ENCODE data around the gene INTS1.

Gene INTS1

DNA sequence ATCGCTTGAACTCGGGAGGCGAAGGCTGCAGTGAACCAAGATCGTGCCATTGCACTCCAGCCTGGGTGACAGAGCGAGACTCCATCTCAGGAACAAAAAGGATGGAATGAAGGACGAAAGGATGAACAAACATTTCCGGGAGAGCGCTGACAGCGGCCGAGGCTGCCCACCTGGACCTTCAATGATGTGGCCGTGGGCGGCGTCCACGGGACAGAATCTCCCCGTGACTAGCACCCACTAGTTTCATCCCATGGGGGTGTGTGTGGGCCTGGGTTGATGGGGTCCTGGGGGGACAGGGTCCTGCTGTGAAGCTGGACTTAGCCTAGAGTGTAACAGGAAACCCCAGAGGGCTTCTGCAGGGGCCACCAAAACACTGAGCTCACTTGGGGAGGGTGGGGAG lies 77.7 kb downstream of the INTS1 start:
- TF ChIP-seq NFIC (IDR thresholded peaks at IDR 0.05) (no peak), CREB1 (IDR thresholded peaks at IDR 0.05; ENCODE audit: low read depth) (no peak), ZBTB7A (IDR thresholded peaks at IDR 0.05; ENCODE audit: low read depth) (no peak), YY1 (IDR thresholded peaks at IDR 0.05; ENCODE audit: low read depth) (no peak), TCF12 (IDR thresholded peaks at IDR 0.05; ENCODE audit: low read depth) (no peak), EP300 (IDR thresholded peaks at IDR 0.05; ENCODE audit: borderline replicate concordance) (no peak), FOXM1 (IDR thresholded peaks at IDR 0.05; ENCODE audit: borderline replicate concordance, low read depth) (no peak), EGR1 (IDR thresholded peaks at IDR 0.05) (no peak), TAF1 (IDR thresholded peaks at IDR 0.05; ENCODE audit: low read depth) (no peak)
- TF ChIP-seq, protein P1, sequence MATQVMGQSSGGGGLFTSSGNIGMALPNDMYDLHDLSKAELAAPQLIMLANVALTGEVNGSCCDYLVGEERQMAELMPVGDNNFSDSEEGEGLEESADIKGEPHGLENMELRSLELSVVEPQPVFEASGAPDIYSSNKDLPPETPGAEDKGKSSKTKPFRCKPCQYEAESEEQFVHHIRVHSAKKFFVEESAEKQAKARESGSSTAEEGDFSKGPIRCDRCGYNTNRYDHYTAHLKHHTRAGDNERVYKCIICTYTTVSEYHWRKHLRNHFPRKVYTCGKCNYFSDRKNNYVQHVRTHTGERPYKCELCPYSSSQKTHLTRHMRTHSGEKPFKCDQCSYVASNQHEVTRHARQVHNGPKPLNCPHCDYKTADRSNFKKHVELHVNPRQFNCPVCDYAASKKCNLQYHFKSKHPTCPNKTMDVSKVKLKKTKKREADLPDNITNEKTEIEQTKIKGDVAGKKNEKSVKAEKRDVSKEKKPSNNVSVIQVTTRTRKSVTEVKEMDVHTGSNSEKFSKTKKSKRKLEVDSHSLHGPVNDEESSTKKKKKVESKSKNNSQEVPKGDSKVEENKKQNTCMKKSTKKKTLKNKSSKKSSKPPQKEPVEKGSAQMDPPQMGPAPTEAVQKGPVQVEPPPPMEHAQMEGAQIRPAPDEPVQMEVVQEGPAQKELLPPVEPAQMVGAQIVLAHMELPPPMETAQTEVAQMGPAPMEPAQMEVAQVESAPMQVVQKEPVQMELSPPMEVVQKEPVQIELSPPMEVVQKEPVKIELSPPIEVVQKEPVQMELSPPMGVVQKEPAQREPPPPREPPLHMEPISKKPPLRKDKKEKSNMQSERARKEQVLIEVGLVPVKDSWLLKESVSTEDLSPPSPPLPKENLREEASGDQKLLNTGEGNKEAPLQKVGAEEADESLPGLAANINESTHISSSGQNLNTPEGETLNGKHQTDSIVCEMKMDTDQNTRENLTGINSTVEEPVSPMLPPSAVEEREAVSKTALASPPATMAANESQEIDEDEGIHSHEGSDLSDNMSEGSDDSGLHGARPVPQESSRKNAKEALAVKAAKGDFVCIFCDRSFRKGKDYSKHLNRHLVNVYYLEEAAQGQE (IDR thresholded peaks at IDR 0.05; ENCODE audit: low read depth) = no peak

DNA sequence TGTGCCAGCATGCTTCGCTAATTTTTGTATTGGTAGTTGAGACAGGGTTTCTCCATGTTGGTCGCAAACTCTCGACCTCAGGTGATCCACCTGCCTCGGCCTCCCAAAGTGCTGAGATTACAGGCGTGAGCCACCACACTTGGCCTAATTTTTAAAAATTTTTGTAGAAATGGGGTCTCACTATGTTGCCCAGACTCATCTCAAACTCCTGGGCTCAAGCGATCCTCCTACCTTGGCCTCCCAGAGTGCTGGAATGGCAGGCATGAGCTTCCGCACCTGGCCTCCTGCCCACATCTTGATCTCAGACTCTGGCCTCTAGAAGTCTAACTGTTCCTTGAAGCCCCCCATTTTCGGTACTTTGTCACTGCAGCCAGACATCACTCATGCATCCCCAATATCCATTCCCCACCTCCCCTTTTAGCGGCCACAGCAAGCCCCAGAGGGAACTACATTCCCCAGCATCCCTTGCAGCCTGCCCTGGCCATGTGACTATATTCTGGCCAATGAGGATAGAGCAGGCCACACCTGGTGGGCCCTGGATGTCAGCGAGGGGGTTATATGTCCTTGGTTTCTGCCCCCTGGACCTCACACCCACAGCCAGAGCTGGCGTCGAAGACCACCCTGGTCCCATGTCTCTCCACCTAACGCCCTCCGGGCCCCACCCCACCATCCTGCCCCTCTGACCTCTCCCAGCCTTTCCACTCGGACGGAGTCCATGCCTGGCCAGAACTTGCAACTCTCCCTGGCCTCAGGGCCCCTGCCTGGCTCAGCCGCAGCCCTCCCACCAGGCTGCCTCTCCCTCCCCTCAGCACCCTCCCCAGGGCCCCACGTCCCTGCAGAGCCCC lies 78.7 kb downstream of the INTS1 start:
- TF ChIP-seq, protein P1 (IDR thresholded peaks at IDR 0.05; ENCODE audit: low read depth) = no peak
- TF ChIP-seq FOXM1 (IDR thresholded peaks at IDR 0.05; ENCODE audit: borderline replicate concordance, low read depth) = no peak
- TF ChIP-seq, protein P2, sequence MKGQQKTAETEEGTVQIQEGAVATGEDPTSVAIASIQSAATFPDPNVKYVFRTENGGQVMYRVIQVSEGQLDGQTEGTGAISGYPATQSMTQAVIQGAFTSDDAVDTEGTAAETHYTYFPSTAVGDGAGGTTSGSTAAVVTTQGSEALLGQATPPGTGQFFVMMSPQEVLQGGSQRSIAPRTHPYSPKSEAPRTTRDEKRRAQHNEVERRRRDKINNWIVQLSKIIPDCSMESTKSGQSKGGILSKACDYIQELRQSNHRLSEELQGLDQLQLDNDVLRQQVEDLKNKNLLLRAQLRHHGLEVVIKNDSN (IDR thresholded peaks at IDR 0.05) = peak; percentile 98

DNA sequence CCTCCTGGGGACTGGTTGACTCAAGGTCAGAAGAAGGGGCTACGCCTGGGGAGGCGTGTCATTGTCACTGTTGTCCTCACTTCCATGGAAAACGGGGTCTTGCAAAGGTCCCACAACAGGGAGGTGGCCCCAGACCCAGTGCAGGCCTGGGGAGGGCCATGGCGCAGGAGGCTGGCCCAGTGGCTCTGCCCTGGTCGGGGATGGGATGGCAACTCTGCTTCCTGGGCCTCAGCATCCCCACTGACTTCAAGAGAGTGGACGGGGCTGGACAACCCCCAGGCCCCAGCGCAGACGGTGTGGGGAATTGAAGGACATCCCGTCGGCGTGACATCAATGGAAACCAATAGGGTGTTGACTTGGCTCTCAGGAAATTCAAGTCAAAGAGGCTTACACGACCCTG lies 80.1 kb downstream of the INTS1 start:
- TF ChIP-seq, protein P2 (IDR thresholded peaks at IDR 0.05) = no peak
- TF ChIP-seq YY1 (IDR thresholded peaks at IDR 0.05; ENCODE audit: low read depth) (no peak), EGR1 (IDR thresholded peaks at IDR 0.05) (no peak), NFIC (IDR thresholded peaks at IDR 0.05) (no peak)
- TF ChIP-seq, protein P3, sequence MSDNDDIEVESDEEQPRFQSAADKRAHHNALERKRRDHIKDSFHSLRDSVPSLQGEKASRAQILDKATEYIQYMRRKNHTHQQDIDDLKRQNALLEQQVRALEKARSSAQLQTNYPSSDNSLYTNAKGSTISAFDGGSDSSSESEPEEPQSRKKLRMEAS (IDR thresholded peaks at IDR 0.05) = no peak

DNA sequence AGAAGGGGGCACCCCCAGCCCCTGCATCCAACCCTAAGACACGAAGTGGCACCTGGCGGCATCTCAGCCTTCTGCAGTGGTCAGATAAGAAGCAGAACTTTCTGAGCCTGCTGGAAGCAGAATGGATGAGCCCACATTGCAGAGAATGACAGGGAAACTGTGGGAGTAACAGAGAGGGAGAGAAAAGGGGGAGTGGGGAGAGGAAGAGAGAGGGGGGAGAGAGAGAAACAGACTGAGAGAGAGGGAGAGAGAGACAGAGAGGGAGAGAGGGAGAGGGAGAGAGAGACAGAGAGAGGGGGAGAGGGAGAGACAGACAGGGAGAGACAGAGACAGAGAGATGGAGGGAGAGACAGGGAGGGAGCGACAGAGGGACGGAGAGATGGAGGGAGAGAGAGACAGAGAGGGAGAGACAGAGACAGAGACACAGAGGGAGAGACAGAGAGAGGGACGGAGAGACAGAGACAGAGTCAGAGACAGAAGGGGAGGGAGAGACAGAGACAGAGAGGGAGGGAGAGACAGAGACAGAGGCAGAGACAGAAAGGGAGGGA lies 80.9 kb downstream of the INTS1 start:
- TF ChIP-seq YY1 (IDR thresholded peaks at IDR 0.05; ENCODE audit: low read depth) (no peak), CEBPB (IDR thresholded peaks at IDR 0.05) (no peak), CREB1 (IDR thresholded peaks at IDR 0.05; ENCODE audit: low read depth) (no peak)

DNA sequence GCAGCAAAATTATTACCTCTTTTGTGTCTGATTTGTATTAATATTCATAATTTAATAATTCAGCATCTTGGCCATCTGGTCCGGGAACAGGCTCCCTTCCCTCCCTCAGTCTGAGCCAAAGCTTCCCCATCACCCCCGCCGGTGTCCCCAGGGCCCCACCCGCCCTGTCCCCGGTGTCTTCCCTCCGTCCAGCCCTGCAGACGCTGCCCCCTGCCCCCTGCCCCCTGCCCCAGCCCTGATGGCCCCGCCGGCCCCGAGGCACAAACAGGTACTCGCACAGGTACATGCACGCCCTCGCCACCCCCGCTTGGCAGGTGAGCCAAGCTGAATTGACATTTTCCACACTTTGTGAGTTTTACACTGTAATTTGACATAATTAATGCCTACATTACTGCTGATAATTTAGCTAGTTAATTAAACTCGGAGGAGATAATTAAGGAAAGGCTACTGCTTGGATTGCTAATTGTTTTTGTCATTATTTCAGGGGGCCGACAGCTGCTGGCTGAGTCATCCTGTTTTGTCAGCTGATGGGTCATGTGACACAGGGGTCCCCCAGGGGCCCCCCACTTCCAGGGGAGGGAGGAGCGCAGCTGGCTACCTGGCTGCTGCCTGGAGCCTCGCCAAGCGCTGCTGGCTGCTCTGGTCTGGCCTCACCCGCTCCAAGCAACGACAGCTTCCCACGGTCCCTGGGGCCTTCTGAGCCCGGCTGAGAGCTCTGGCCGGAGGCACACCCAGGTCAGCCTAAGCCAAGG lies 81.5 kb downstream of the INTS1 start:
- 0 out of 2 replicates have a peak, but pooled peaks have one; percentile 62 for TF ChIP-seq ZBTB7A (IDR thresholded peaks at IDR 0.05; ENCODE audit: low read depth)
- no peak for TF ChIP-seq CREB1 (IDR thresholded peaks at IDR 0.05; ENCODE audit: low read depth)
- TF ChIP-seq, protein P2 (IDR thresholded peaks at IDR 0.05) = peak; percentile 86
- TF ChIP-seq NFIC (IDR thresholded peaks at IDR 0.05) = peak; percentile 28; the same call in 1 of the 2 replicates

DNA sequence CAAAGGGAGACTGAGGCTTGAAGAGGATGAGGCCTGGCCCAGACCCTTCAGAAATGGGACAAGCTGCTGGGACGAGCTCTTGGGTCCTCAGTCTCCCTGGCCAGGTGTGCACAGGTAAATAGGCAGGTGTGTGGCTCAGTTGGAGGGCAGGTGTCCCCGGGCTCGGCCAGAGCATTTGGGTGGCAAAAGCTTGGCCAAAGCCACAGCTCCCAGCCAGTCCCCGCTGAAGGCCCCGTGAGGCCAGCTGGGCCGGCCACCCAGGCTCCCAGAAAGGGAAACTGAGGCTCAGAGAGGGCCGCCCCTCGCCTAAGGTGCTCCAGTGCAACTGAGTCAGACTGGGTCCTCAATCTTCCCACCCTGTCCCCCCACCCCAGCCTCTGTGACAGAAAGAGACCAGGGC lies 82.2 kb downstream of the INTS1 start:
- TF ChIP-seq NFIC (IDR thresholded peaks at IDR 0.05) (no peak), EP300 (IDR thresholded peaks at IDR 0.05; ENCODE audit: borderline replicate concordance) (no peak), CREB1 (IDR thresholded peaks at IDR 0.05; ENCODE audit: low read depth) (no peak), ZBTB7A (IDR thresholded peaks at IDR 0.05; ENCODE audit: low read depth) (no peak), TCF12 (IDR thresholded peaks at IDR 0.05; ENCODE audit: low read depth) (no peak), YY1 (IDR thresholded peaks at IDR 0.05; ENCODE audit: low read depth) (no peak), TEAD4 (IDR thresholded peaks at IDR 0.05) (no peak), RAD21 (IDR thresholded peaks at IDR 0.05; ENCODE audit: low read depth) (no peak), CEBPB (IDR thresholded peaks at IDR 0.05) (no peak), FOXM1 (IDR thresholded peaks at IDR 0.05; ENCODE audit: borderline replicate concordance, low read depth) (no peak), TAF1 (IDR thresholded peaks at IDR 0.05; ENCODE audit: low read depth) (no peak), EGR1 (IDR thresholded peaks at IDR 0.05) (no peak)
- TF ChIP-seq, protein P1 (IDR thresholded peaks at IDR 0.05; ENCODE audit: low read depth) = no peak
- TF ChIP-seq, protein P2 (IDR thresholded peaks at IDR 0.05) = no peak
- TF ChIP-seq, protein P3 (IDR thresholded peaks at IDR 0.05) = no peak
